Panc1 (cell line): ENCODE data around the gene LRRC4B. TPM values are rescaled to one million over a fixed set of nuclear protein-coding genes. Genes with fewer than 3 reads are reported as not detected.

Experiments used
- ATAC-seq: fragments of 200-7000 bp; cut with Tn5 transposase; 2 replicates; pipeline ENCODE4 v1.9.1; 2020; ENCODE audit warnings: mild to moderate bottlenecking, moderate library complexity
- BruUV-seq: library from RNA; stranded (reverse); fragments of 400-500 nt; replicated peaks from 2 replicates; lab custom pipeline; 2021; lab: Mats Ljungman, UMichigan
- CTCF ChIA-PET: fragments of 300-600 bp; sonication (Branson Sonifier 250); formaldehyde crosslinking; loops from one replicate; lab custom pipeline; 2022; ENCODE audit warnings: antibody characterized with exemption; lab: Charles Lee
- POLR2A ChIA-PET: fragments of 300-600 bp; sonication (Branson Sonifier 250); formaldehyde crosslinking; loops from one replicate; lab custom pipeline; 2022; ENCODE audit warnings: antibody characterized with exemption; lab: Charles Lee
- DNase-seq: peaks from one replicate; pipeline ENCODE4 v3.0.0-alpha.2; 2010; ENCODE audit warnings: low read depth, low spot score
- H3K27ac ChIP-seq: 2 replicates; pipeline ENCODE4 v1.5.1; 2011; ENCODE audit warnings: mild to moderate bottlenecking, low read length, inconsistent platforms
- H3K27me3 ChIP-seq: fragments of 200-500 bp; sonication (Bioruptor generic); 2 replicates; pipeline ENCODE4 v1.6.0; 2014; ENCODE audit warnings: low read length, inconsistent platforms; ENCODE audit not compliant: control insufficient read depth, insufficient read depth
- H3K36me3 ChIP-seq: fragments of 200-500 bp; sonication (Bioruptor generic); 2 replicates; pipeline ENCODE4 v1.5.1; 2014; ENCODE audit warnings: inconsistent platforms, mild to moderate bottlenecking, low read length, moderate library complexity; ENCODE audit not compliant: control insufficient read depth, insufficient read depth
- H3K4me1 ChIP-seq: 2 replicates; pipeline ENCODE4 v1.5.1; 2011; ENCODE audit warnings: inconsistent platforms, mild to moderate bottlenecking, low read length, moderate library complexity; ENCODE audit not compliant: control insufficient read depth, insufficient read depth
- H3K4me3 ChIP-seq, 2 experiments: 2 replicates each; pipeline ENCODE4 v1.5.1; 2011 to 2012; ENCODE audit warnings: low read depth in 2 of 2, low read length in 2 of 2, mild to moderate bottlenecking in 2 of 2, inconsistent platforms in 1 of 2, moderate library complexity in 1 of 2
- H3K9me3 ChIP-seq: fragments of 200-500 bp; sonication (Bioruptor generic); 2 replicates; pipeline ENCODE4 v1.5.1; 2014; ENCODE audit warnings: low read depth, mild to moderate bottlenecking, inconsistent platforms, low read length, moderate library complexity; ENCODE audit not compliant: control insufficient read depth, insufficient read depth
- CTCF ChIP-seq: fragments of 450-650 bp; IDR thresholded peaks from 2 replicates; pipeline ENCODE4 v1.5.1; 2017; ENCODE audit warnings: mild to moderate bottlenecking
- POLR2AphosphoS5 ChIP-seq: IDR thresholded peaks from 2 replicates; pipeline ENCODE4 v1.6.1; 2012; ENCODE audit warnings: mild to moderate bottlenecking, low read depth, low read length, moderate library complexity
- REST ChIP-seq, 2 experiments: IDR thresholded peaks; 2 replicates each; pipeline ENCODE4 v1.6.1; 2011 to 2012; ENCODE audit warnings: low read depth in 2 of 2, control low read depth in 1 of 2, low read length in 1 of 2, mild to moderate bottlenecking in 1 of 2, moderate library complexity in 1 of 2; ENCODE audit not compliant: insufficient read depth in 1 of 2
- SIN3A ChIP-seq: IDR thresholded peaks from 2 replicates; pipeline ENCODE4 v1.6.1; 2012; ENCODE audit warnings: low read depth, mild to moderate bottlenecking, low read length, moderate library complexity, borderline replicate concordance; ENCODE audit not compliant: insufficient read depth
- TCF7L2 ChIP-seq: IDR thresholded peaks from 2 replicates; pipeline ENCODE4 v1.6.1; 2011; ENCODE audit warnings: mild to moderate bottlenecking, low read depth, low read length, inconsistent platforms
- in situ Hi-C: cut with HindIII; loops from 2 replicates; pipeline ENCODE4 v1.10.0; 2016; ENCODE audit warnings: low sequenced_read_pairs, low pct_unique_long_range_greater_than_20kb
- intact Hi-C: fragments of 100-400 bp; cut with micrococcal nuclease; formaldehyde crosslinking; loops from one replicate; pipeline ENCODE4 v1.10.0; 2022; ENCODE audit not compliant: unreplicated experiment
- total RNA-seq: library from RNA; stranded (reverse); gene quantifications from one replicate; pipeline ENCODE4 v1.2.1, GENCODE V29; 2021; ENCODE audit not compliant: unreplicated experiment

The LRRC4B gene
- total RNA-seq, 1 experiment from 2014 or later = 0.57 TPM

- ChIA-PET CTCF (no interaction called here), POLR2A (no interaction called here)
- intact Hi-C loops = no loop called here
- no peak overlapping the region for H3K4me3 ChIP-seq
- in situ Hi-C loops = no loop called here
- H3K27me3 ChIP-seq = no peaks in the 10 kb centered on the region; the same call in 1 of the 2 replicates
- ATAC-seq (no peak), DNase-seq (no peak)
- no peak overlapping the region for H3K27ac ChIP-seq
- no TSS peak for BruUV-seq
- TF ChIP-seq REST (IDR thresholded peaks at IDR 0.05; ENCODE audit: insufficient read depth in 1 of 2, low read depth in 2 of 2, low read length in 1 of 2) = no peak
- TF ChIP-seq SIN3A = no peak
- TF ChIP-seq CTCF = no peak
- TF ChIP-seq TCF7L2 = no peak
- no peak for TF ChIP-seq POLR2AphosphoS5
- no peaks in the 10 kb centered on the region for H3K36me3 ChIP-seq
- no peaks in the 10 kb centered on the region for H3K9me3 ChIP-seq
- H3K4me1 ChIP-seq = no peaks in the 10 kb centered on the region
Observed at GRCh38 chr19:50563597-50563996, 4.6 kb downstream of the LRRC4B start.

GRCh38 chr19:50562996-50563395 is 5.2 kb downstream of the LRRC4B start:
- H3K4me1 ChIP-seq = no peaks in the 10 kb centered on the region
- BruUV-seq = no TSS peak
- POLR2A ChIA-PET = no interaction called here
- H3K9me3 ChIP-seq = no peaks in the 10 kb centered on the region
- H3K27ac ChIP-seq = no peak overlapping the region
- DNase-seq (no peak), ATAC-seq (no peak)
- intact Hi-C loops = no loop called here
- in situ Hi-C loops = no loop called here
- no peaks in the 10 kb centered on the region; the same call in 1 of the 2 replicates for H3K27me3 ChIP-seq
- TF ChIP-seq SIN3A = no peak
- TF ChIP-seq TCF7L2 = no peak
- TF ChIP-seq REST (IDR thresholded peaks at IDR 0.05; ENCODE audit: insufficient read depth in 1 of 2, low read depth in 2 of 2, low read length in 1 of 2) = no peak
- TF ChIP-seq CTCF = no peak
- no peak for TF ChIP-seq POLR2AphosphoS5
- no peaks in the 10 kb centered on the region for H3K36me3 ChIP-seq
- CTCF ChIA-PET = no interaction called here
- no peak overlapping the region for H3K4me3 ChIP-seq
